ENCODE data around the gene NEURL2.
A peak's percentile ranks its signal among the peaks of the same experiment; 100 is the strongest.

NEURL2 gene

GRCh38 chr20:45911486-45912343 is 20.7 kb upstream of the NEURL2 start, which contains the start of gene PLTP:
Gene PLTP, minus strand, starts transcription at chr20:45912155. Its CDS starts 703 bp downstream, at chr20:45911452.
- peak; percentile 59 for ATAC-seq
- TF ChIP-seq PATZ1 (CRISPR knock-in tag; IDR thresholded peaks at IDR 0.05; ENCODE audit: borderline replicate concordance) (peak; percentile 52; the same call in 1 of the 2 replicates), TCF4 (CRISPR knock-in tag; IDR thresholded peaks at IDR 0.05; ENCODE audit: borderline replicate concordance) (no peak), CREB5 (CRISPR knock-in tag; IDR thresholded peaks at IDR 0.05; ENCODE audit: low read depth) (no peak)

GRCh38 chr20:45910670-45911485 is 19.9 kb upstream of the NEURL2 start:
- no peak for TF ChIP-seq POU6F1 (CRISPR knock-in tag; IDR thresholded peaks at IDR 0.05; ENCODE audit: borderline replicate concordance, low read depth)
- no peak for TF ChIP-seq CREB5 (CRISPR knock-in tag; IDR thresholded peaks at IDR 0.05; ENCODE audit: low read depth)
- no peak for TF ChIP-seq CSDC2 (CRISPR knock-in tag; IDR thresholded peaks at IDR 0.05)
- no peak for TF ChIP-seq TOX (CRISPR knock-in tag; IDR thresholded peaks at IDR 0.05; ENCODE audit: borderline replicate concordance)
- no peak for TF ChIP-seq ZNF8 (CRISPR knock-in tag; IDR thresholded peaks at IDR 0.05)
- no peak for TF ChIP-seq TCF4 (CRISPR knock-in tag; IDR thresholded peaks at IDR 0.05; ENCODE audit: borderline replicate concordance)
- no peak for TF ChIP-seq RARB (CRISPR knock-in tag; IDR thresholded peaks at IDR 0.05)
- peak; percentile 90 for ATAC-seq

GRCh38 chr20:45909817-45910669 is 19.0 kb upstream of the NEURL2 start:
- TF ChIP-seq ZFP3 (CRISPR knock-in tag; IDR thresholded peaks at IDR 0.05) (no peak), ZFP30 (CRISPR knock-in tag; IDR thresholded peaks at IDR 0.05) (no peak), PPARA (CRISPR knock-in tag; IDR thresholded peaks at IDR 0.05; ENCODE audit: borderline replicate concordance) (no peak), TSHZ2 (CRISPR knock-in tag; IDR thresholded peaks at IDR 0.05) (no peak), TOX (CRISPR knock-in tag; IDR thresholded peaks at IDR 0.05; ENCODE audit: borderline replicate concordance) (no peak), BACH2 (CRISPR knock-in tag; IDR thresholded peaks at IDR 0.05; ENCODE audit: borderline replicate concordance) (no peak), RARB (CRISPR knock-in tag; IDR thresholded peaks at IDR 0.05) (no peak), ESRRG (CRISPR knock-in tag; IDR thresholded peaks at IDR 0.05) (no peak)
- no peak for ATAC-seq

Measured in SK-N-SH treated with all-trans-retinoic acid at 6 μM for 48 hours (cell line).